Mesenchymal stem cell (in vitro differentiated cells and primary cell): ENCODE measurements around the gene CD96.

Source experiments
- DNase-seq: peaks from one replicate; pipeline ENCODE4 v3.0.0-alpha.2; 2013
- H2AFZ ChIP-seq: one replicate; pipeline ENCODE4 v1.6.1; 2013; ENCODE audit warnings: low read depth, mild to moderate bottlenecking, control low read depth, inconsistent platforms, low read length, moderate library complexity
- H2AK5ac ChIP-seq: 2 replicates; pipeline ENCODE4 v1.6.1; 2013; ENCODE audit warnings: low read length, moderate library complexity, mild to moderate bottlenecking, inconsistent platforms; ENCODE audit not compliant: severe bottlenecking
- H2BK120ac ChIP-seq: one replicate; pipeline ENCODE4 v1.6.1; 2013; ENCODE audit warnings: low read depth, mild to moderate bottlenecking, inconsistent platforms, low read length, moderate library complexity
- H2BK12ac ChIP-seq, 2 experiments: one replicate each; pipeline ENCODE4 v1.6.1; 2013; ENCODE audit warnings: inconsistent platforms in 2 of 2, low read length in 2 of 2, mild to moderate bottlenecking in 2 of 2, moderate library complexity in 2 of 2, control low read depth in 1 of 2
- H2BK15ac ChIP-seq: one replicate; pipeline ENCODE4 v1.6.1; 2013; ENCODE audit warnings: mild to moderate bottlenecking, low read depth, inconsistent platforms; ENCODE audit not compliant: poor library complexity, severe bottlenecking
- H2BK5ac ChIP-seq: 2 replicates; pipeline ENCODE4 v1.6.1; 2013; ENCODE audit warnings: low read depth, mild to moderate bottlenecking, low read length, control low read depth, inconsistent platforms; ENCODE audit not compliant: poor library complexity, severe bottlenecking
- H3K14ac ChIP-seq, 2 experiments: one replicate each; pipeline ENCODE4 v1.6.1; 2013; ENCODE audit warnings: inconsistent platforms in 2 of 2, low read length in 2 of 2, control low read depth in 1 of 2, mild to moderate bottlenecking in 1 of 2, moderate library complexity in 1 of 2
- H3K18ac ChIP-seq, 2 experiments: one replicate each; pipeline ENCODE4 v1.6.1; 2013; ENCODE audit warnings: inconsistent platforms in 2 of 2, low read length in 2 of 2, control low read depth in 1 of 2, low read depth in 1 of 2, mild to moderate bottlenecking in 1 of 2
- H3K23ac ChIP-seq, 2 experiments: one replicate each; pipeline ENCODE4 v1.6.1; 2013; ENCODE audit warnings: inconsistent platforms in 2 of 2, low read length in 2 of 2, mild to moderate bottlenecking in 2 of 2, moderate library complexity in 2 of 2, control low read depth in 1 of 2
- H3K27ac ChIP-seq: 2 replicates; pipeline ENCODE4 v1.5.1; 2013; ENCODE audit warnings: mild to moderate bottlenecking, moderate library complexity, low read length, control low read depth, inconsistent platforms; ENCODE audit not compliant: poor library complexity, severe bottlenecking
- H3K27me3 ChIP-seq, 2 experiments: 2 replicates each; pipeline versions ENCODE4 v1.6.1 to v1.7.0; 2013; ENCODE audit warnings: low read length in 2 of 2, mild to moderate bottlenecking in 2 of 2, moderate library complexity in 2 of 2, control low read depth in 1 of 2, inconsistent platforms in 1 of 2; ENCODE audit not compliant: control insufficient read depth in 1 of 2, insufficient read depth in 1 of 2
- H3K36me3 ChIP-seq, 2 experiments: 2 replicates each; pipeline versions ENCODE4 v1.6.1 to v1.7.0; 2013; ENCODE audit warnings: low read length in 2 of 2, control low read depth in 1 of 2, inconsistent platforms in 1 of 2, low read depth in 1 of 2, mild to moderate bottlenecking in 1 of 2; ENCODE audit not compliant: insufficient read depth in 2 of 2, control insufficient read depth in 1 of 2
- H3K4ac ChIP-seq, 2 experiments: one replicate each; pipeline ENCODE4 v1.6.1; 2013; ENCODE audit warnings: inconsistent platforms in 2 of 2, low read length in 2 of 2, mild to moderate bottlenecking in 2 of 2, moderate library complexity in 2 of 2, control low read depth in 1 of 2, low read depth in 1 of 2
- H3K4me1 ChIP-seq: 2 replicates; pipeline ENCODE4 v1.6.1; 2013; ENCODE audit warnings: low read depth, low read length, control low read depth; ENCODE audit not compliant: control insufficient read depth, insufficient read depth
- H3K4me2 ChIP-seq: 2 replicates; pipeline ENCODE4 v1.6.1; 2013; ENCODE audit warnings: low read length, mild to moderate bottlenecking, inconsistent platforms; ENCODE audit not compliant: poor library complexity, severe bottlenecking
- H3K4me3 ChIP-seq, 2 experiments: 2 replicates each; pipeline versions ENCODE4 v1.5.1 to v1.7.0; 2013; ENCODE audit warnings: low read length in 2 of 2, mild to moderate bottlenecking in 2 of 2, control low read depth in 1 of 2, low read depth in 1 of 2; ENCODE audit not compliant: insufficient read depth in 1 of 2
- H3K79me1 ChIP-seq: replicated peaks from 2 replicates; pipeline ENCODE4 v1.6.1; 2013; ENCODE audit warnings: mild to moderate bottlenecking, control low read depth, low read length, inconsistent platforms; ENCODE audit not compliant: poor library complexity, severe bottlenecking
- H3K9ac ChIP-seq: 2 replicates; pipeline ENCODE4 v1.7.0; 2013; ENCODE audit warnings: mild to moderate bottlenecking, low read length, moderate library complexity
- H3K9me3 ChIP-seq: 2 replicates; pipeline ENCODE4 v1.7.0; 2013; ENCODE audit warnings: mild to moderate bottlenecking, low read length; ENCODE audit not compliant: control insufficient read depth
- H4K8ac ChIP-seq: one replicate; pipeline ENCODE4 v1.6.1; 2013; ENCODE audit warnings: inconsistent platforms, mild to moderate bottlenecking, low read length, moderate library complexity
- H4K91ac ChIP-seq: one replicate; pipeline ENCODE4 v1.6.1; 2013; ENCODE audit warnings: mild to moderate bottlenecking, low read length, inconsistent platforms
- WGBS: methylation state at CpG from one replicate; pipeline ENCODE4 v1.1.7; 2013; ENCODE audit warnings: mixed read lengths; 5-methylcytosine and 5-hydroxymethylcytosine counted together

The CD96 gene

DNA sequence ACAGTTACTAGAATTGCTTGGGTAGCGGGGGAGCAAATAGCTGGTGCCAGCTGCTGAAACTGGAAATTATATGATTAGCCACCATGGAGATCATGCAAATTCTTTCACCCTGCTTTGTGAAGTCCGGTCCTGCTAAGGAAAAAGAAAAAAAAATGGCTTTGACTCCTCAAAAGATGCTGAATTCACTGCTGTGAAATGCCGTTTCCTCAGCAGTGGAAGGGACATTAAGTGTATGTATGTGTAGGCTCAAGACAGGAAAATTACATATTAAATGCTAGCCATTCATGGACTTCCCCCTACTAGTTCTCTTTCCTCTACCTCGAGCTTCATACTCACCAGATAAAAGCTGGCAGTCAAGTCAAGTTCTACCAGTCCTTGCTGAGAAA, 135.0 kb downstream of the CD96 start:
- H3K9me3 ChIP-seq: no peaks in the 10 kb centered on the region
- no peak overlapping the region for H3K4me3 ChIP-seq
- peaks cover 19% of the 10 kb centered on the region for H3K79me1 ChIP-seq
- no peak overlapping the region for H3K4ac ChIP-seq
- H2BK15ac ChIP-seq: no peak overlapping the region
- H4K8ac ChIP-seq: no peak overlapping the region
- peak overlapping the region; percentile 49 for H3K4me2 ChIP-seq
- no peak overlapping the region for H2AFZ ChIP-seq
- H3K18ac ChIP-seq: no peak overlapping the region
- peaks cover 0 to 3% of the 10 kb centered on the region in 2 experiments for H3K36me3 ChIP-seq
- no peaks in the 10 kb centered on the region for H3K27me3 ChIP-seq
- no peak overlapping the region for H2BK5ac ChIP-seq
- no peak overlapping the region for H2AK5ac ChIP-seq
- no peak overlapping the region for H4K91ac ChIP-seq
- H3K9ac ChIP-seq: no peak overlapping the region
- H2BK120ac ChIP-seq: no peak overlapping the region
- peaks cover 8% of the 10 kb centered on the region for H3K4me1 ChIP-seq
- WGBS: 97% methylated on average over 4 of the region's 4 CpGs
- peak overlapping the region; percentile 17 for H3K27ac ChIP-seq
- H3K23ac ChIP-seq: peak overlapping the region in 1 of 2 experiments; percentile 15
- no peak overlapping the region for H3K14ac ChIP-seq
- no peak for DNase-seq
- H2BK12ac ChIP-seq: peak overlapping the region in 1 of 2 experiments; percentile 34

DNA sequence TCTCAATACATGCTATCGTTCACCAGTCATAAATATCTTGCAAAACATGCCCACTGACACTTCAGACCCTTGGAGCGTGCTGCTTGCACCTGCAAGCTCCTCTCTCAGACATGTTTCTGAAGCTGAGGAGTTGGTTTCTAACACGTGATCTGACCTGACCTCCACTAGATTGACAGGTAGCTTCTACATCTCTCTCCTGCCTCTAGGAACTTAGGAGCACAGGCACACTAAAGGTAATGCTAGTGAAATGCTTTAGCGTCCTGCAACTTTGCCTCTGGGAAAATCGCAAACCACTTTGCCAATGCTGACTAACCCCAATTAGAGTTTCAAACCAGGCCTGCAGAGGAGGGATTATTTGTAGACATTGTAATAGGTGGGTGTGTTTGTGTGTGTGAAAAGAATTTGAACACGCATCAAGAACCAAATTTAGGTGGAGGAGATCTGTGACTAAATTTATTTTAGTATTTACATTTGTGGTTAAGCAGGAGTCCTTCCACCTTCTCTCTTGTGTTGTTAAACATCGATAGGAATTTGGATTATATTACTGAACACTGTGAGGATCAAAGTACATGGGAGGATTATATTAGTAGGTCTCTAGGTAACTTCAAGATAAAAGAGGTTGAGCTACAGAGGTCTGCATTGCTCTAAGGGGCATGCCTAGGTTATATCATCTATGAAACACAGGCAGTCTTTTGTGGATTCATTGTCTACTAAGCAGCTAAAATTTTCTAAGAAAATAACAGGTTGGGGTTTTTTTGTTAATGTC, 139.8 kb downstream of the CD96 start:
- Histone ChIP-seq H3K4me1 (peaks cover 2% of the 10 kb centered on the region), H3K79me1 (peaks cover 23% of the 10 kb centered on the region), H4K8ac (no peak overlapping the region), H2BK15ac (no peak overlapping the region), H4K91ac (no peak overlapping the region), H2AFZ (no peak overlapping the region), H2BK5ac (no peak overlapping the region), H3K9ac (no peak overlapping the region), H2BK120ac (no peak overlapping the region), H3K14ac (no peak overlapping the region), H2BK12ac (no peak overlapping the region), H3K18ac (no peak overlapping the region), H3K36me3 (peaks cover 0 to 3% of the 10 kb centered on the region in 2 experiments), H3K4me3 (no peak overlapping the region), H3K27me3 (no peaks in the 10 kb centered on the region), H3K4ac (no peak overlapping the region), H2AK5ac (peak overlapping the region; percentile 47), H3K4me2 (no peak overlapping the region), H3K27ac (no peak overlapping the region), H3K23ac (no peak overlapping the region), H3K9me3 (no peaks in the 10 kb centered on the region)
- 72% methylated on average over 6 of the region's 7 CpGs for WGBS
- no peak for DNase-seq

- no peak overlapping the region for H3K4me2 ChIP-seq
- H4K91ac ChIP-seq: no peak overlapping the region
- no peaks in the 10 kb centered on the region for H3K9me3 ChIP-seq
- no peak overlapping the region for H3K9ac ChIP-seq
- no peak overlapping the region for H2BK5ac ChIP-seq
- H3K4me3 ChIP-seq: no peak overlapping the region
- no peak overlapping the region for H4K8ac ChIP-seq
- no peak overlapping the region for H3K4ac ChIP-seq
- 78% methylated on average over 3 of the region's 4 CpGs for WGBS
- no peaks in the 10 kb centered on the region for H3K27me3 ChIP-seq
- H3K27ac ChIP-seq: no peak overlapping the region
- no peak overlapping the region for H2AFZ ChIP-seq
- H3K23ac ChIP-seq: no peak overlapping the region
- peak overlapping the region; percentile 80 for H2BK15ac ChIP-seq
- peaks cover 0 to 3% of the 10 kb centered on the region in 2 experiments for H3K36me3 ChIP-seq
- no peak overlapping the region for H3K18ac ChIP-seq
- no peak overlapping the region for H2BK12ac ChIP-seq
- DNase-seq: no peak
- no peak overlapping the region for H2AK5ac ChIP-seq
- no peak overlapping the region for H3K14ac ChIP-seq
- no peaks in the 10 kb centered on the region for H3K4me1 ChIP-seq
- H3K79me1 ChIP-seq: peaks cover 26% of the 10 kb centered on the region
- H2BK120ac ChIP-seq: no peak overlapping the region
These were observed 142.6 kb downstream of the CD96 start for GRCh38 chr3:111684640-111685039.

DNA sequence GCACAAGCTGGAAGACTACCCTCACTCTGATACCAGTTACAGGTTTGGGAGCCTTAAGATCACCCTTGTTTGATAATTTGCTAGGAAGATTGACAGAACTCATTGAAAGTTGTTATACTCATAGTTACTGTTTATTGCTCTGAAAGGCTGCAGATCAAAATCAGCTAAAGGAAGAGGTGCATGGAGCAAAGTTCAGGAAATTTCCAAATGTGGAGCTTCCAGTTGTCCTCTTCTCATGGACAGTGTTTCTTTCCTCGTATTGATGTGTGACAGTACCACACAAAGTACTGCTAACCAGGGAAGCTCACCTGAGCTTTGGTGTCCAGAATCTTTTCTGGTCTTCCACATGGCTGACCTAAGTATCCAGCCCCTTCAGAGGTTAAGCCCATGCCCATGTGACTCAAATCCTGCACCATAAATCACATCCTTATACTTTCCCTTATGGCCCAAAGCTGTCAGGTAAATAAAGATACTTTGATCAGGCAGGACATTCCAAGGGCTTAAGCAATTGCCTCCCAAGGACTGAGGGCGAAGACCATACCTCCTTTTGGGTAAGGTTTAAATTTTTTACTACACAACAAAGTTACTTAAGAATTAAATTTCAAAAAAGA, 146.3 kb downstream of the CD96 start:
- Histone ChIP-seq H2BK15ac (no peak overlapping the region), H3K36me3 (no peaks in the 10 kb centered on the region), H2AK5ac (no peak overlapping the region), H2AFZ (no peak overlapping the region), H2BK5ac (no peak overlapping the region), H3K23ac (no peak overlapping the region), H3K9ac (no peak overlapping the region), H3K4ac (no peak overlapping the region), H3K4me1 (no peaks in the 10 kb centered on the region), H3K4me2 (no peak overlapping the region), H3K79me1 (peaks cover 21% of the 10 kb centered on the region), H2BK120ac (no peak overlapping the region), H3K14ac (no peak overlapping the region), H4K8ac (no peak overlapping the region), H4K91ac (no peak overlapping the region), H2BK12ac (no peak overlapping the region), H3K27ac (no peak overlapping the region), H3K4me3 (no peak overlapping the region), H3K9me3 (no peaks in the 10 kb centered on the region), H3K18ac (no peak overlapping the region), H3K27me3 (no peaks in the 10 kb centered on the region)
- WGBS: 93% methylated on average over 1 of the region's 2 CpGs
- no peak for DNase-seq
